Stimulated activated CD8-positive, alpha-beta memory T cell treated with anti-CD3 and anti-CD28 coated beads, Interleukin-12 subunit alpha, Interleukin-12 subunit beta, amount 100 ng/mL, for 24 hours (primary cell): ENCODE results near the gene CYSLTR2.
"Not testable (repeated sequence)": the region's sequence is repeated elsewhere in the genome, so short reads cannot be mapped to it uniquely, and the experiment has no call there.

ENCODE experiments used
- DNase-seq: peaks from one replicate; pipeline ENCODE4 v3.0.0-alpha.2; 2020; ENCODE audit errors: extremely low read depth

CYSLTR2 gene

GRCh38 chr13:48693998-48694397, 40.3 kb downstream of the CYSLTR2 start:
- no peak for DNase-seq

DNA sequence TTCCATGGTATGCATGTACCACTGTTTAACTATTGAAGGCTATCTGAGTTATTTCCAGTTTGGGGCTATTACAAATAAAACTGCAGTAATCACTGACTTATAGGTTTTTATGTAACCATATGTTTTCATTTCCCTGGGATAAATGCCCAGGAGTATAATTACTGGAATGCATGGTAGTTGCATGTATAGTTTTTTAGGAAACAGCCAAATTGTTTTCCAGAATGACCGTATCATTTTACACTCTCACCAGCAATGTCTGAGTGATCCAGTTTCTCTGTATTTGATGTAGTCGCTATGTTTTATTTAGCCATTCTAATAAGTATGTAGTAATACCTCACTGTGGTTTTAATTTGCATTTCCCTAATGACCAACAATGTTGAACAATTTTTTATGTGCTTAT, 42.0 kb downstream of the CYSLTR2 start:
- DNase-seq: no peak

GRCh38 chr13:48696676-48697075, 42.9 kb downstream of the CYSLTR2 start:
- not testable (repeated sequence) for DNase-seq

DNA sequence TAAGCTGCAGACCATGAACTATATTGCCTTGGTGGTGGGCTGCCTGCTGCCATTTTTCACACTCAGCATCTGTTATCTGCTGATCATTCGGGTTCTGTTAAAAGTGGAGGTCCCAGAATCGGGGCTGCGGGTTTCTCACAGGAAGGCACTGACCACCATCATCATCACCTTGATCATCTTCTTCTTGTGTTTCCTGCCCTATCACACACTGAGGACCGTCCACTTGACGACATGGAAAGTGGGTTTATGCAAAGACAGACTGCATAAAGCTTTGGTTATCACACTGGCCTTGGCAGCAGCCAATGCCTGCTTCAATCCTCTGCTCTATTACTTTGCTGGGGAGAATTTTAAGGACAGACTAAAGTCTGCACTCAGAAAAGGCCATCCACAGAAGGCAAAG, 53.7 kb downstream of the CYSLTR2 start:
- DNase-seq: no peak

GRCh38 chr13:48708764-48709163, 55.0 kb downstream of the CYSLTR2 start:
- DNase-seq: no peak

GRCh38 chr13:48709213-48709612, 55.5 kb downstream of the CYSLTR2 start:
- no peak for DNase-seq

DNA sequence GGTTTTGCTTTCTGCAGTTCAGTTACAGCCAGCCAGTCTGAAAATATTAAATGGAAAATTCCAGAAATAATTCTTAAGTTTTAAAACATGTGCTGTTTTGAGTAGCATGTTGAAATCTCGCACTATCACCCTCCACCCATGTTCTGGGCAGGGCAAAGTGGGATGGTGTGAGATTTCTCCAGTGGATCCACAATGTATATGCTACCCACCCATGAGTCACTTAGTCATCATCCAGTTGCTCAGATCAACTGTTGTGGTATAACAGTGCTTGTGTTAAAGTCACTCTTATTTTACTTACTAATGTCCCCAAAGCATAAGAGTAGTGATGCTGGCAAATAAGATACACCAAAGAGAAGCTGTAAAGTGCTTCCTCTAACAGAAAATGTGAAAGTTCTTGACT, 56.4 kb downstream of the CYSLTR2 start:
- DNase-seq: no peak

DNA sequence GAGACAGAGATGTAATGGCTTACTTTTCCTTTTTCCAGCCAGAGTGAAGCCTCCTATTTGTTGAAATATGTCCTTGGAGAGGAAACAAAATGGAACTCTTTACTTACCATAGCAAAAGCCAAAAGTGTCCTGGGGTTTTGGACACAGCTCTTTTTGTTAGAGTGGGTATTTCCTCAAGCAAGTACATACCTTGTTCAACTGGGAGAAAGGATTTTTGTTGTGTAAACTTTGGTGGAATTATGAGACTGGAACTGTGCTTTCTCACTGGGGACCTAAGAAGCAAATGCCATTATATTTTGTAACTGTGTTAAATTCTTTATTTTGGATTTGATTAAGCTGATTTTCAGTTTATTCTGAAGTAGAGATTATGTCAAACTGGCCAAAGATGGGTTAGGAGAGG, 58.4 kb downstream of the CYSLTR2 start:
- DNase-seq: no peak

- DNase-seq: no peak
Observed at GRCh38 chr13:48715977-48716376, 62.2 kb downstream of the CYSLTR2 start.

GRCh38 chr13:48720621-48721020, 66.9 kb downstream of the CYSLTR2 start:
- DNase-seq: no peak

- DNase-seq: no peak
Observed at GRCh38 chr13:48723168-48723567, 69.4 kb downstream of the CYSLTR2 start.

GRCh38 chr13:48725271-48725670, 71.5 kb downstream of the CYSLTR2 start:
- no peak for DNase-seq

DNA sequence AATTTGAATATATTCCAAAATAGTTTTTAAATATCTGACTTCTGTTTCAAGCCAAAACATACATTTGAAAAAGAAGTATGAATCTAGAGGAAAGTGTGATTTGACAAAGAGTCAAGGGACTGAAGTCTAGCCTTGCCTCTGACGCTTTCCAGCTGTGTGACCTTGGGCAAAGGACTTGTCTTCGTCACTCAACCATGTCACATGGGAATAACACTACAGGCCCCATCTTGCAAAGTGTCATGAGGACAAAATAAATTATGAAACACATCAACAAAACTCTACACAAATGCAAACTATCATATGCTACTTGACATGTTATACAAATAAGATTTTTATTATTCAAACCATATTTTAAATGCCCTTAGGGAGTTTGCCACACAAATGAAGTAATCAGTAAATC, 73.0 kb downstream of the CYSLTR2 start:
- no peak for DNase-seq

- no peak for DNase-seq
Observed at GRCh38 chr13:48727241-48728011, 73.7 kb downstream of the CYSLTR2 start.

GRCh38 chr13:48728226-48728625, 74.5 kb downstream of the CYSLTR2 start:
- no peak for DNase-seq

- DNase-seq: no peak
Observed at GRCh38 chr13:48728876-48729275, 75.1 kb downstream of the CYSLTR2 start.

DNA sequence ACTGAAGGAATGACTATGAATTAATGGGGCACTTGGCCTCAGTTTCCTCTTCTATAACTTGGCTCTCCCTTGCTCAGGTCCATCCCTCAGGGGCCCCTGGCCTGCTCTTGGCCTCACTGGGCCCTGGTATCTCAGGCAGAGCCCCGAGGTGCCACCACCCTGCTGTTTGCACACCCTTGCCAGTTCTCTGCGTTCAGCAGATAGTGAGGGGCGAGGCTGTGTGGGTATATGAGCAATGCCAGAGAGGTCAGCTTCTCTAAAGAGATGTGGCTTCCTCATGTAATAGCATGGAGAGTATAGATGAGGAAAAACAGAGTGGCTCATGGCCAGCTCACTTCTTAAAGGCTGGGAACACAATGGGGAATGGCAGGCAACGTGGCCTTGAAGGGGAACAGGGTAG, 76.1 kb downstream of the CYSLTR2 start:
- no peak for DNase-seq

- no peak for DNase-seq
Observed at GRCh38 chr13:48731001-48731658, 77.4 kb downstream of the CYSLTR2 start.

GRCh38 chr13:48731957-48732569, 78.3 kb downstream of the CYSLTR2 start:
- peak; percentile 16 for DNase-seq

DNA sequence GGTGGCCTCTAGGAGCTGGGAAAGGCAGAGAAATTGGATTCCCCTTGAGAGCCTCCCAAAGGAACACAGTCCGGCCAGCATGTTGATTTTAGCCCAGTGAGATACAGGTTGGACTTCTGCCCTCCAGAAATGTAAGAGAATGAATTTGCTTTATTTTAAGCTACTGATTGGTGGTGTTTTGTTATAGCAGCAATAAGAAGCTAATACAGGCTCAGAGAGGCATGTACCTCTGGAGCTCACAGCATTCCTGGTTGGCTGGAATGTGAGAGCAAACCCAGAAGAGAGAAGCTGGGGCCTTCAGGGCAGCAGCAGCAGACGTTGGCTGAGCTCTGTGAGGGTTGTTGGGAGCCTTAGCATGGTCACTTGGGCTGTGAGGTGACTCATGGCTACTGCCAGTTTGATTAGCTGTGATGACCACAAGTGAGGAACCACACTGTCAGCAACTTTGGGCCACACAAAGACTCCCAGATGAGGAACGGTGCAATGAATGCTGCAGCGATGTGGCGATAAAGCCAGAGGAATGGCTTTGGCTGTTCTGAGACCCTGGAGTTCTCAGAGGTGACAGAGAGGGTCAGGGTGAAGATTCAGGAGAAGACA, 80.1 kb downstream of the CYSLTR2 start:
- DNase-seq: no peak

GRCh38 chr13:48735571-48735970, 81.8 kb downstream of the CYSLTR2 start:
- DNase-seq: no peak

- DNase-seq: no peak
Observed at GRCh38 chr13:48737689-48738088, 84.0 kb downstream of the CYSLTR2 start.

DNA sequence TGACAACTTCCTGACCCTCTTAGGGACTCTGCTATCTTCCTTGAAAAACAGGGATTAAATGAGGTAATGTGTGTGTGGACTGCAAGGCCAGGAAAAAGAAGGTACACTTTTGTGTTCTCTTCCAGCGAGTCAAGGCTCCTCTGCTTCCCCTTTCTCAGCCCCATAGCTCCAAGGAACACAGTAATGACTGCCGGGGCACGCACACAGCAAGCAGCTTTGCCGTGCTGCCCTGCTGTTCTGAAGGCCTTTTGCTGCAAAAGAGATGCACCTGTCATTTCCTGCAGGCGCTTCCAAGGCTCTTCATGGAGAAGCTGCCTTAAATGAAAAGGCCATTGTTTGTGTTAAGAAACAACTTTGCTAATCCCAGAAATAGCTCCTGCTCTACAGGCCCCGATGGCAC, 84.6 kb downstream of the CYSLTR2 start:
- DNase-seq: no peak
